ENCODE results near the gene ATP1B3. TPM values are rescaled to one million over a fixed set of nuclear protein-coding genes. Genes with fewer than 3 reads are reported as not detected.

Gene ATP1B3
- polyA plus RNA-seq, 3 donors, result 136 to 207 (median 186) TPM

Other genes with a start within 250 kb of the ATP1B3 start
- 100 to 1,000 TPM; 102 to 114 (median 113) TPM for gene RNF7, start 138.3 kb upstream of the ATP1B3 start, polyA plus RNA-seq (ENCODE audit: insufficient read length in 3 of 3)
- gene GRK7, start 113.2 kb upstream of the ATP1B3 start, polyA plus RNA-seq (ENCODE audit: insufficient read length in 3 of 3), result under 1 TPM; 0.10 to 0.13 (median 0.13) TPM